IPS-20b (cell line): ENCODE measurements around the gene ESYT1.

Source experiments
- H3K27ac ChIP-seq: one replicate; pipeline ENCODE4 v1.5.1; 2013; ENCODE audit warnings: low read length
- H3K27me3 ChIP-seq: 2 replicates; pipeline ENCODE4 v1.6.1; 2013; ENCODE audit warnings: mild to moderate bottlenecking, low read length, inconsistent platforms; ENCODE audit not compliant: insufficient read depth
- H3K36me3 ChIP-seq: 2 replicates; pipeline ENCODE4 v1.6.1; 2013; ENCODE audit warnings: low read depth, mild to moderate bottlenecking, inconsistent platforms, low read length, moderate library complexity; ENCODE audit not compliant: insufficient read depth
- H3K4me1 ChIP-seq: 2 replicates; pipeline ENCODE4 v1.6.1; 2013; ENCODE audit warnings: mild to moderate bottlenecking, control low read depth, inconsistent platforms, low read length, moderate library complexity; ENCODE audit not compliant: insufficient read depth
- H3K4me3 ChIP-seq: 2 replicates; pipeline ENCODE4 v1.5.1; 2013; ENCODE audit warnings: mild to moderate bottlenecking, low read length, inconsistent platforms
- H3K9ac ChIP-seq: 2 replicates; pipeline ENCODE4 v1.6.1; 2013; ENCODE audit warnings: low read depth, mild to moderate bottlenecking, inconsistent platforms, low read length, moderate library complexity
- H3K9me3 ChIP-seq: 2 replicates; pipeline ENCODE4 v1.6.1; 2013; ENCODE audit warnings: mild to moderate bottlenecking, low read depth, low read length, inconsistent platforms; ENCODE audit not compliant: insufficient read depth

The ESYT1 gene

DNA sequence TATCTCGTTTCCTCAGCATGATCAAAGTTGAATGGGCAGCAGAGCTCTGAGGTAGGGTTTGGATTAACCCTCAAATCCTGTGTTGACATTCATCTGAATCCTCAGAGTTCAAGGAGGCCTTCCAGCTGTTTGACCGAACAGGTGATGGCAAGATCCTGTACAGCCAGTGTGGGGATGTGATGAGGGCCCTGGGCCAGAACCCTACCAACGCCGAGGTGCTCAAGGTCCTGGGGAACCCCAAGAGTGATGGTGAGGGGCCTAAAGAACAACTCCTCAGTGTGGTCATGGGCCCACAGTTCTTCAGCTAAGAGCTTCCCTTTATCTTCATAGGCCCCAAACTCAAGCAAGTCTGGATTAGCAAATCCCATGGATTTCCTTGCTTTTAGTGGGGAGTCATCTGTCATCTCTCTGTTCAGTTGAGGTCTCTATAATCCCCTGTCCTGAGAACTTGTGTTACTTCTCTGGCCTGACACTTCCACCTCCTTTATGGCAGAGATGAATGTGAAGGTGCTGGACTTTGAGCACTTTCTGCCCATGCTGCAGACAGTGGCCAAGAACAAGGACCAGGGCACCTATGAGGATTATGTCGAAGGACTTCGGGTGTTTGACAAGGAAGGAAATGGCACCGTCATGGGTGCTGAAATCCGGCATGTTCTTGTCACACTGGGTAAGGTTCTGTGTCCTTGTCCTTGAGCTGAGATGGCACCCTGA is 31.6 kb downstream of the ESYT1 start:
- Histone ChIP-seq H3K36me3 (peaks cover 68% of the 10 kb centered on the region), H3K9me3 (no peaks in the 10 kb centered on the region), H3K4me3 (peak overlapping the region; percentile 86), H3K27ac (peak overlapping the region; percentile 95), H3K27me3 (no peaks in the 10 kb centered on the region), H3K9ac (peak overlapping the region; percentile 99), H3K4me1 (peaks cover 23% of the 10 kb centered on the region)

DNA sequence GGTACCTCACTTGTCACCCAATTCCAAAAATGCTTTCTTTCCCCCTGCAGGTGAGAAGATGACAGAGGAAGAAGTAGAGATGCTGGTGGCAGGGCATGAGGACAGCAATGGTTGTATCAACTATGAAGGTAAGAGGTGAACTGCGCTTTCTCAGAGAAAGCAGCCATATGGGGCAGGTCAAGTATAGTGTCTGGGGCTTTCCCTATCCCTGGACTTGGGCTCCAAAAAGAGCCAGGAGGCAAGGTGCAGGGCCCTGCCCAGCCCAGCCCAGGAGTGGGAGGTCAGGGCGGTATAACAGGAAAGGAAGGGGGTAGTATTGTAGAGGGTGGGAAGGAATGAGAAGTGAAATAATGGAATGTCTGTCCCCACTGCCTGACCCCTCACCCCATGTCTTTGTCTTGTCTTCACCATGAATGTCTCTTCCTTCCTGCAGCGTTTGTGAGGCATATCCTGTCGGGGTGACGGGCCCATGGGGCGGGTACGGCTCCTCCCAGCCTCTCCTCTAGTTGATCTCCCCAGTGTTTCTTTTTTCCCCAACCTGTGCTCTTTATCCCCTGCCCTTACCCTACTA is 32.2 kb downstream of the ESYT1 start:
- no peaks in the 10 kb centered on the region for H3K9me3 ChIP-seq
- peaks cover 68% of the 10 kb centered on the region for H3K36me3 ChIP-seq

DNA sequence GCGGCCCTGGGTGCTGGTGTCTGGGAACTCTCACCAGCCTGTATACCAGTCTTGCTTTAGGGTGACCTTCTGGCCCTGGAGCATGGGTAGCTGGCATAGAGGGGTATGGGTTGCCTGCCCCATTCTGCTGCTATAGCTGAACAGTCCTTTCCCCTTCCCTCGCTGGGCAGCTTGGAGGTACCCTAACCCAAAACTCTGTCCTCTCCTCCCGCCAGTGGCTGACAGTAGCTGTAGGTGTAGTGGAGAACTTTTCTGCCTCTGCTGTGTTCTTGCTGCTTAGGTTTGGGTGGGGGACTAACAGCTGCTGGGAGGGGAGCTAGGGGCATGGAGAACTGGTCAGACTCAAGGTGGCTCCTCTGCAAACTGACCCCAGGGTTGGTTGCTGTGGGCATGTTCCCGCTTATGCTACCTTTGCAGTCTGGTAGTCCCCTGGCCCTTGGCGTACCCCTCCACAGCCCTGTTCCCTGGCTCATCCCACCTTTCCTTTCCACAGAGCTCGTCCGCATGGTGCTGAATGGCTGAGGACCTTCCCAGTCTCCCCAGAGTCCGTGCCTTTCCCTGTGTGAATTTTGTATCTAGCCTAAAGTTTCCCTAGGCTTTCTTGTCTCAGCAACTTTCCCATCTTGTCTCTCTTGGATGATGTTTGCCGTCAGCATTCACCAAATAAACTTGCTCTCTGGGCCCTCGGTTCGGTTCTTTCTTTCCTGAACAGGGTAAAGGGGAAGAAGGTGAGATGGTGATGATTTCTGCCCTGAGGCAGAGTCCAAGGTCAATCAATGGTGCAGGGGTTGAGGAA is 33.0 kb downstream of the ESYT1 start:
- Histone ChIP-seq H3K27me3 (no peaks in the 10 kb centered on the region), H3K27ac (no peak overlapping the region), H3K4me1 (peaks cover 23% of the 10 kb centered on the region), H3K9ac (peak overlapping the region; percentile 99), H3K4me3 (peak overlapping the region; percentile 86), H3K36me3 (peaks cover 70% of the 10 kb centered on the region), H3K9me3 (no peaks in the 10 kb centered on the region)

More for the DNA sequence above, 32.2 kb downstream of the ESYT1 start:
- peak overlapping the region; percentile 86 for H3K4me3 ChIP-seq
- peaks cover 23% of the 10 kb centered on the region for H3K4me1 ChIP-seq
- peak overlapping the region; percentile 99; the same call in 1 of the 2 replicates for H3K9ac ChIP-seq
- H3K27me3 ChIP-seq = no peaks in the 10 kb centered on the region
- peak overlapping the region; percentile 95 for H3K27ac ChIP-seq

DNA sequence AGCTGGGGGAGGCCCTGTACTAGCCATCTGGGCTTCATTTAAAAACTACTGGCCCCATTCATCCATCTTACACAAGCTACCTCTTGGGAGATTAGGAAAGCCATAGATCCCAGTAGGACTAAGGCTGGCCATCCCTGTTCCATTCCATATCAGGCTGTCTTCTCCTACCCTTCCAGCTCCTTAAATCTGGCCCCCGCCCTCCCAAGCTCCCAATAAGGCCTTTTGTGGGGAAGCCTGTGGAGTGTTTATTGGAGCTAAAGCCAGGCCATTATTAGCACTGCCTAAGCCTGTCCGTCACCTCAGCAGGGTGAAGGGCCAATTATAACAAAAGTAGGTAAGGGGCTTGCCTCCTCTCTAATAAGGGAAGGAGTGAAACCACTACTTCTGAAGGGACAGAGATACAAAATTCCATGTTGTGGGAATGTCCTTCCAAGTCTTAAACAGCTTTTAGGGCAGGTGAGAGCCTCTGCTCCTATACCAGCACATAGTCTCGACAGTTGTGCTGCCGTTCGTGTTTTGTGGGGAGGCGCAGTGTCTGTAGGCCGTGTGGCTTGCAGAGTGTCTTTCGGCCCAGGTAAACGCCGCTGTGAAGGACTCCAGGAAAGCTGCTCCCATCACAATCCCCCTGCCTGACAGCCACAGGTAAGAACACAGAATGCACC is 33.8 kb downstream of the ESYT1 start:
- H3K4me1 ChIP-seq = peaks cover 23% of the 10 kb centered on the region
- no peaks in the 10 kb centered on the region for H3K27me3 ChIP-seq
- H3K36me3 ChIP-seq = peaks cover 77% of the 10 kb centered on the region
- no peak overlapping the region for H3K9ac ChIP-seq
- no peaks in the 10 kb centered on the region for H3K9me3 ChIP-seq
- 0 out of 2 replicates have a peak overlapping the region, but pooled peaks have one; percentile 86 for H3K4me3 ChIP-seq
- H3K27ac ChIP-seq = no peak overlapping the region

DNA sequence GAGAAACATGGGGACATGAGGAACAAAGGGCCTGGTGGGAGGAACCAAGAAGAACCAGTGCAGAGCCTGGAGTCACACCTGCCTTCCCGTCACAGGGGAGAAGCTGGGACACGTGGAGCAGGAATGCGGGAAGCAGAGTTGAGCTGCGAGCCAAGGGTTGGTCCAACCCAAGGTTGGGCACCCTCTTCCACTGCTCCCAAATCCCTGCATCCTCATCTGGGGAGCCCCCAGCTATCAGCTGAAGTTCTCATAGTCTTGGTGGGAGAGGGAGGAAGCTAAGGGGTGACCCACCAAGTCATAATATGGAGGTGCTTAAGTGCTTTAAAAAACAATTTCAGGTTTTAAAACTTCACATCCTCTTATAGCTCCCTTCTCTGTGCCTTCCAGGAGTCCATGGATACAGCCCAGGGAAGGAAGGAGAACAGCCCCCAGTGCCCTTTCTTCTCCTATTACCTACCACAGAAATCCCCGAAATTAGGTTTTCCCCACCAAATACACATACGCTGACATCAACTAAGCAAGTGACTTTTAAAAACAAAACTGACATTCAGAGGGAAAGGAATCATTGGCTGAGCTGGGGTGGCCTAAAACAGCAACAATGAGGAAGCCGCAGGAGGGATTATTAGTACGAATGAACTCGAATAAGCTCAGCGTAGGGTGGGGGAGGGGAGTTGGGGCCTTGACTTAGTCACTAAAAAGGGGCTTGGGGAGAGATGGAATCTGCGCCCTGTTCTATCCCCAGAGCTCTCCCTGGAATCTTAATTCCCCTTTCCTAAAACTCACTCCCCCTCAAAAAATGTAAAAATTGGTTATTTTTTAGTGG is 34.6 kb downstream of the ESYT1 start:
- Histone ChIP-seq H3K9me3 (no peaks in the 10 kb centered on the region), H3K27ac (no peak overlapping the region), H3K4me1 (peaks cover 23% of the 10 kb centered on the region), H3K36me3 (peaks cover 86% of the 10 kb centered on the region), H3K9ac (peak overlapping the region; percentile 20; the same call in 1 of the 2 replicates), H3K4me3 (no peak overlapping the region), H3K27me3 (no peaks in the 10 kb centered on the region)

- Histone ChIP-seq H3K9ac (no peak overlapping the region), H3K4me1 (peaks cover 23% of the 10 kb centered on the region), H3K9me3 (no peaks in the 10 kb centered on the region), H3K4me3 (no peak overlapping the region), H3K27ac (no peak overlapping the region), H3K36me3 (peaks cover 96% of the 10 kb centered on the region), H3K27me3 (no peaks in the 10 kb centered on the region)
Measured at GRCh38 chr12:56163533-56164344, 35.7 kb downstream of the ESYT1 start.

DNA sequence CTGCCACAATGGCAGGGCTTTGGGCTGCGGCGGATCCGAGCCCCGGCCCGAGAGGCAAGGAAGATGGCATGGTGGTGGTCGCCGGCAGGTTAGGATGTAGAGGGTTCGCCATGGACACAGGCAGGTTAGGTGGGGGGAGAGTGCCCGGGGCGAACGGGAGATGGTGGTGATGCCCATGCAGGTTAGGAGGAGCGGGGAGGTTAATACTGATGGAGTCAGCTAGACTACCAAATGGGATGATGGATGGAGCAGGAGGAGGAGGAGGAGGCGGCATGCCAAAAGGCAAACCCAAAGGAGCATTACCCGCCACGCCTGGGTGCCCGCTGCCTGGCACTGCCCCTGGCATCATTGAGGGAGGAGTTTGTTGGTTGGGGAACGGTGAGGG is 36.3 kb downstream of the ESYT1 start:
- peaks cover 99% of the 10 kb centered on the region for H3K36me3 ChIP-seq
- H3K9me3 ChIP-seq = no peaks in the 10 kb centered on the region
- H3K9ac ChIP-seq = no peak overlapping the region
- no peak overlapping the region for H3K27ac ChIP-seq
- H3K4me3 ChIP-seq = no peak overlapping the region
- H3K27me3 ChIP-seq = no peaks in the 10 kb centered on the region
- H3K4me1 ChIP-seq = peaks cover 23% of the 10 kb centered on the region

DNA sequence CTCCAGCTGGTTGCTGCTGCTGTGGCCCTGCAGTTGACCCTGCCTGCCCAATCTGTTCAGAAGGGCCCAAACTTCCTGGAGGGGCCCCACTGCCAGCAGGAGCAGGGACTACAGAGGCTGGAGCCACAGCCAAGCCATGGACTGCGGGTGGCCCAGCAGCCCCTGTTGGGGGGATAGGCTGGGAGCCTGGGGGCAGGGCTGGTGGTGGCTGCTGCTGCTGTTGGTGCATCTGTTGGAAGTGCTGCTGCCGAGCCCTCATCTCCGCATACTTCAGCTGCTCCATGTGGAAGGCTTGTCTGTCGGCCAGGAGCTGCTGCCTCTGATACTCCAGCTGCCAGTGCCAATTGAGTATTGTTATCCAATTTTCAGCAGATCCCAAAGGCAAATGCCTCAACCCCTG is 37.3 kb downstream of the ESYT1 start:
- Histone ChIP-seq H3K4me1 (peaks cover 14% of the 10 kb centered on the region), H3K9ac (no peak overlapping the region), H3K4me3 (no peak overlapping the region), H3K9me3 (no peaks in the 10 kb centered on the region), H3K27me3 (no peaks in the 10 kb centered on the region), H3K36me3 (peaks cover 99% of the 10 kb centered on the region), H3K27ac (no peak overlapping the region)

GRCh38 chr12:56169229-56169759 is 41.2 kb downstream of the ESYT1 start:
- H3K27ac ChIP-seq = no peak overlapping the region
- no peak overlapping the region for H3K4me3 ChIP-seq
- H3K36me3 ChIP-seq = peaks cover 100% of the 10 kb centered on the region
- H3K9ac ChIP-seq = no peak overlapping the region
- no peaks in the 10 kb centered on the region for H3K9me3 ChIP-seq
- no peaks in the 10 kb centered on the region for H3K27me3 ChIP-seq
- no peaks in the 10 kb centered on the region for H3K4me1 ChIP-seq

GRCh38 chr12:56172839-56173238 is 44.8 kb downstream of the ESYT1 start:
- H3K4me1 ChIP-seq = no peaks in the 10 kb centered on the region
- H3K9ac ChIP-seq = no peak overlapping the region
- H3K9me3 ChIP-seq = no peaks in the 10 kb centered on the region
- H3K27ac ChIP-seq = no peak overlapping the region
- peaks cover 96% of the 10 kb centered on the region for H3K36me3 ChIP-seq
- H3K27me3 ChIP-seq = no peaks in the 10 kb centered on the region
- H3K4me3 ChIP-seq = no peak overlapping the region
